Tibial nerve (tissue), 4 donors: ENCODE measurements around the gene FGGY.

Source experiments
- CTCF ChIP-seq, 5 experiments: fragments of 200-600 bp in 3 of 5; fragments of 450-650 bp in 2 of 5; sonication (generic) in 3 of 5; IDR thresholded peaks; one replicate each; pipeline ENCODE4 v1.5.1; 2016 to 2019; ENCODE audit warnings: antibody characterized with exemption in 5 of 5, mild to moderate bottlenecking in 3 of 5, moderate library complexity in 2 of 5
- EP300 ChIP-seq, 2 donors: sonication (generic); formaldehyde crosslinking; IDR thresholded peaks; one replicate each; pipeline ENCODE4 v1.6.1; 2017; ENCODE audit warnings: antibody characterized with exemption in 2 of 2, mild to moderate bottlenecking in 1 of 2
- POLR2A ChIP-seq, 2 donors: fragments of 450-650 bp; IDR thresholded peaks; one replicate each; pipeline ENCODE4 v1.6.1; 2017; ENCODE audit warnings: antibody characterized with exemption in 2 of 2, mild to moderate bottlenecking in 2 of 2, moderate library complexity in 2 of 2

GRCh38 chr1:59262631-59263030, 34.3 kb upstream of the FGGY start:
- TF ChIP-seq EP300 (IDR thresholded peaks at IDR 0.05) (no peak), CTCF (IDR thresholded peaks at IDR 0.05) (no peak), POLR2A (IDR thresholded peaks at IDR 0.05) (no peak)
